Calu3 (cell line): Measurements from ENCODE around the gene GAL3ST2. TPM values are rescaled to one million over a fixed set of nuclear protein-coding genes. Genes with fewer than 3 reads are reported as not detected.

Experiments used
- BruUV-seq: library from RNA; stranded (reverse); fragments of 400-500 nt; replicated peaks from 2 replicates; lab custom pipeline; 2021; lab: Mats Ljungman, UMichigan
- CTCF ChIA-PET: fragments of 300-600 bp; sonication (Branson Sonifier 250); formaldehyde crosslinking; loops from one replicate; lab custom pipeline; 2022; ENCODE audit warnings: antibody characterized with exemption; lab: Charles Lee
- DNase-seq: peaks from one replicate; pipeline ENCODE4 v3.0.0; 2022
- H3K27ac Mint-ChIP-seq: one replicate; pipeline ENCODE4 v1.8.0; 2022; ENCODE audit warnings: mixed read lengths; ENCODE audit not compliant: unreplicated experiment
- H3K27me3 Mint-ChIP-seq: one replicate; pipeline ENCODE4 v1.8.0; 2022; ENCODE audit warnings: mixed read lengths; ENCODE audit not compliant: unreplicated experiment
- H3K36me3 Mint-ChIP-seq: one replicate; pipeline ENCODE4 v1.8.0; 2022; ENCODE audit warnings: mild to moderate bottlenecking, moderate library complexity, mixed read lengths; ENCODE audit not compliant: insufficient read depth, unreplicated experiment
- H3K4me1 Mint-ChIP-seq: one replicate; pipeline ENCODE4 v1.8.0; 2022; ENCODE audit warnings: mild to moderate bottlenecking, low read depth, mixed read lengths; ENCODE audit not compliant: unreplicated experiment
- H3K4me3 Mint-ChIP-seq: one replicate; pipeline ENCODE4 v1.8.0; 2022; ENCODE audit warnings: mild to moderate bottlenecking, low read depth, moderate library complexity, mixed read lengths; ENCODE audit not compliant: unreplicated experiment
- H3K9me3 Mint-ChIP-seq: one replicate; pipeline ENCODE4 v1.8.0; 2022; ENCODE audit warnings: low read depth, mixed read lengths; ENCODE audit not compliant: unreplicated experiment
- CTCF ChIP-seq: fragments of 200-600 bp; IDR thresholded peaks from one replicate; pipeline ENCODE4 v1.8.0; 2022; ENCODE audit warnings: antibody characterized with exemption; ENCODE audit not compliant: unreplicated experiment
- intact Hi-C: fragments of 100-400 bp; cut with micrococcal nuclease; formaldehyde crosslinking; loops from one replicate; pipeline ENCODE4 v1.10.0; 2022; ENCODE audit not compliant: unreplicated experiment
- total RNA-seq: library from RNA; stranded (reverse); gene quantifications from 2 replicates; pipeline ENCODE4 v1.2.3, GENCODE V29; 2022

GAL3ST2 gene
- total RNA-seq, 1 experiment from 2014 or later, result not detected

GRCh38 chr2:241836292-241836691, 59.7 kb downstream of the GAL3ST2 start:
- CTCF ChIA-PET, result no interaction called here
- Mint-ChIP-seq H3K27ac (no peak overlapping the region), H3K36me3 (no peaks in the 10 kb centered on the region), H3K4me1 (no peaks in the 10 kb centered on the region), H3K27me3 (peaks cover 85% of the 10 kb centered on the region), H3K4me3 (no peak overlapping the region), H3K9me3 (peaks cover 2% of the 10 kb centered on the region)
- no peak for TF ChIP-seq CTCF
- intact Hi-C loops, result no loop called here
- BruUV-seq, result no TSS peak
- DNase-seq, result no peak

- no peaks in the 10 kb centered on the region for H3K4me1 Mint-ChIP-seq
- no peak overlapping the region for H3K27ac Mint-ChIP-seq
- peaks cover 85% of the 10 kb centered on the region for H3K27me3 Mint-ChIP-seq
- H3K36me3 Mint-ChIP-seq, result no peaks in the 10 kb centered on the region
- no peaks in the 10 kb centered on the region for H3K9me3 Mint-ChIP-seq
- H3K4me3 Mint-ChIP-seq, result no peak overlapping the region
- DNase-seq, result no peak
- intact Hi-C loops, result no loop called here
- CTCF ChIA-PET, result no interaction called here
- BruUV-seq, result no TSS peak
- TF ChIP-seq CTCF, result no peak
These were observed 60.8 kb downstream of the GAL3ST2 start for GRCh38 chr2:241837197-241837965.

DNA sequence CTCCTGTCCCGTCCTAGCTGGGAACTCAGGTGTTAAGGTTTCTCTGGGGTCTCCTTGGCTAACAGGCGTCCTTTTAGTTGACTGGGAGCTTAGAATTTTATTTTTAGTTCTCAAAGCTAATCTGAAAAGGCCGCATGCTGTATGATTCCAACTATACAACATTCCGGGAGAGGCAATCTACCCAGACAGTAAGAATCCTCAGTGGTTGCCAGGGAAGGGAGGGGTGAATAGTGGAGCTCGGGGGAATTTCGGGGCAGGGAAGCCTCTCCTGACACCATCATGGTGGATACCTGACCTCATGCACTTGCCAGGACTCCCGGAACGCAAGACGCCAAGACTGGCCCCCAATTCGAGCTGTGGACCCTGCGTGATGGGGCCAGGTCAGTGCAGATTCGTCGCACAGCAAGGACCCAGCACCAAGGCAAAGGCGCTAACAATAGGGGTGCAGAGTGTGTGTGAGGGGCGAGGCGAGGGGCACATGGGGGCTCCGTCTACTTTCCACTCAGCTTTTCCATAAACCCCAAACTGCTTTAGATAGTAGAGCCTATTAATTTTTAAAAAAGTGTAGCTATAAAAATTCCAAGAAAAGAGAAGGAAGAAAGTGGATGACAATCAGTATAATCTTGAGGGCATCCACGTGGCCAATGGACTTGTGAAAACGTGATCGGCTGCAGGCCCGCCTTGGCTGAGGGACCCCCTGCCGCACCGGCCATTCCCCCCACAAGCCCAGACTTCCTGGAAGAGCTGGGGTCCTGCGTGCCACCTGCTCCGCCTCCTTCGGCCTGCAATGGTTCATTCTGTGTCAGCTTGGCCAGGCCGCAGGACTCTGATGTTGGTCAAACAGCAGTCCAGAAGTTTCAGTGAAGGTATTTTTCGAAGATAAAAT, 64.8 kb downstream of the GAL3ST2 start:
- CTCF ChIA-PET, result no interaction called here
- H3K9me3 Mint-ChIP-seq, result no peaks in the 10 kb centered on the region
- H3K4me1 Mint-ChIP-seq, result no peaks in the 10 kb centered on the region
- peaks cover 96% of the 10 kb centered on the region for H3K27me3 Mint-ChIP-seq
- BruUV-seq, result no TSS peak
- peaks cover 6% of the 10 kb centered on the region for H3K36me3 Mint-ChIP-seq
- no peak overlapping the region for H3K27ac Mint-ChIP-seq
- intact Hi-C loops, result no loop called here
- TF ChIP-seq CTCF, result no peak
- no peak overlapping the region for H3K4me3 Mint-ChIP-seq
- DNase-seq, result no peak

GRCh38 chr2:241842067-241842415, 65.4 kb downstream of the GAL3ST2 start:
- BruUV-seq, result no TSS peak
- H3K4me3 Mint-ChIP-seq, result no peak overlapping the region
- peaks cover 96% of the 10 kb centered on the region for H3K27me3 Mint-ChIP-seq
- CTCF ChIA-PET, result no interaction called here
- peaks cover 6% of the 10 kb centered on the region for H3K36me3 Mint-ChIP-seq
- no peaks in the 10 kb centered on the region for H3K4me1 Mint-ChIP-seq
- no peak overlapping the region for H3K27ac Mint-ChIP-seq
- intact Hi-C loops, result no loop called here
- no peak for TF ChIP-seq CTCF
- no peak for DNase-seq
- no peaks in the 10 kb centered on the region for H3K9me3 Mint-ChIP-seq
